ENCODE results near the gene SV2B.

Gene SV2B

GRCh38 chr15:91345736-91346135 lies 245.7 kb downstream of the SV2B start:
- H3K4me3 ChIP-seq (ENCODE audit: low read depth, low read length): no peak overlapping the region
- TF ChIP-seq, protein P1, sequence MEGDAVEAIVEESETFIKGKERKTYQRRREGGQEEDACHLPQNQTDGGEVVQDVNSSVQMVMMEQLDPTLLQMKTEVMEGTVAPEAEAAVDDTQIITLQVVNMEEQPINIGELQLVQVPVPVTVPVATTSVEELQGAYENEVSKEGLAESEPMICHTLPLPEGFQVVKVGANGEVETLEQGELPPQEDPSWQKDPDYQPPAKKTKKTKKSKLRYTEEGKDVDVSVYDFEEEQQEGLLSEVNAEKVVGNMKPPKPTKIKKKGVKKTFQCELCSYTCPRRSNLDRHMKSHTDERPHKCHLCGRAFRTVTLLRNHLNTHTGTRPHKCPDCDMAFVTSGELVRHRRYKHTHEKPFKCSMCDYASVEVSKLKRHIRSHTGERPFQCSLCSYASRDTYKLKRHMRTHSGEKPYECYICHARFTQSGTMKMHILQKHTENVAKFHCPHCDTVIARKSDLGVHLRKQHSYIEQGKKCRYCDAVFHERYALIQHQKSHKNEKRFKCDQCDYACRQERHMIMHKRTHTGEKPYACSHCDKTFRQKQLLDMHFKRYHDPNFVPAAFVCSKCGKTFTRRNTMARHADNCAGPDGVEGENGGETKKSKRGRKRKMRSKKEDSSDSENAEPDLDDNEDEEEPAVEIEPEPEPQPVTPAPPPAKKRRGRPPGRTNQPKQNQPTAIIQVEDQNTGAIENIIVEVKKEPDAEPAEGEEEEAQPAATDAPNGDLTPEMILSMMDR (conservative IDR thresholded peaks at IDR 0.05; ENCODE audit: low read depth, low read length): no peak
- DNase-seq (ENCODE audit: low read depth): no peak

DNA sequence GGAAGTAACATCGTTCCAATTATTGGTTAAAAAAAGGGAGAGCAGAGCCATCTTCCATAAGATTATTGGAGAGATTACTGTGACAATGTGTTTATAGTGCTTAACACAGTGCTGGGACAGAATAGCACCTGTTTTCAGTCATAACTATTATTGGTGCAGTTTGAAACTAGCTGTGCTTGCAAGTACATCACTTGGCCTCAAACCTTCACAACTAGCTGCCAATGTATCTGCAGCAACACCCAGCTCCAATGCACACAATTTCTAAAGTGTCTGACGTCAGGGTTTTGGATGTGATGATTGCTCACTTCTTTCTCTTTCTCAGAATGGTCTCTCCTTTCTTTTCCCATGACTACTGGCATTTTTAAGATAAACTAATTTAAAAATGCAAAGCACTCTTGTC lies 246.2 kb downstream of the SV2B start:
- H3K4me3 ChIP-seq (ENCODE audit: low read depth, low read length): no peak overlapping the region
- TF ChIP-seq, protein P1 (conservative IDR thresholded peaks at IDR 0.05; ENCODE audit: low read depth, low read length): no peak
- DNase-seq (ENCODE audit: low read depth): no peak

DNA sequence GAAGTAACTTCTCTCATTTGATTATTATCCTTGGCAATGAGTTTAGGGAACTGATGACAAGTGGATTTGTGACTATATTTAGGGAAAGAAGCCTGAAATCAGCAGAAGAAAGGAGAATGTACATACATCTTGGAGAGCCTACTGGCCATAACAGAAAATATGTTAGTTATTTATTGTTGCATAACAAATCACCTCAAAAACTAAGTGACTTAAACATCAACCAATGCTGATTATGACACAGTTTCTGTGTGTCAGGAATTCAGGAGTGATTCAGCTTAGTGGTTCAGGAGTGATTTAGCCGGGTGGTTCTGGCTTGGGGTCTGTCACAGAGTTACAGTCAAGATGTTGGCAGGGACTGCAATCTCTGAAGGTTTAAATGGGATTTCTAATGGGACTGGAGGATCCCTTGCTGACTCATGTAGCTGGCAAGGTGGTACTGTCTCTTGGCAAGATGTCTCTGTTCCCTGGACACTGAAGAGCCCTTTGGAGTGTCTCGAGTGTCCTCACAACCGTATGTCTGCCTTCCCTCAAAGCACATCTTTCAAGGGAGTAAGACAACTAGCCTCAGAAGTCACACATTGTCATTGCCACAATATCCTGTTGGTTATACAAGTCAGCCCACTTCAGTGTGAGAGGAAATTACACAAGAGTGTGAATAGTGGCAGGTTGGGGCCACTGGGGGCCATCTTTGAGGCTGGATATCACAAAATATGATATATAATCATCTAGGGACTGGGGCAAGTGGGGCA lies 248.9 kb downstream of the SV2B start:
- TF ChIP-seq, protein P1 (conservative IDR thresholded peaks at IDR 0.05; ENCODE audit: low read depth, low read length): no peak
- H3K4me3 ChIP-seq (ENCODE audit: low read depth, low read length): no peak overlapping the region
- no peak for DNase-seq (ENCODE audit: low read depth)
